A673 (cell line): ENCODE measurements around the gene ETV1. TPM values are rescaled to one million over a fixed set of nuclear protein-coding genes. Genes with fewer than 3 reads are reported as not detected.

Source experiments
- BruUV-seq: library from RNA; stranded (reverse); fragments of 400-500 nt; replicated peaks from 2 replicates; lab custom pipeline; 2021; lab: Mats Ljungman, UMichigan
- CTCF ChIA-PET: fragments of 300-600 bp; sonication (Branson Sonifier 250); formaldehyde crosslinking; loops from one replicate; lab custom pipeline; 2022; ENCODE audit warnings: antibody characterized with exemption; lab: Charles Lee
- POLR2A ChIA-PET: fragments of 300-600 bp; sonication (Branson Sonifier 250); formaldehyde crosslinking; loops from one replicate; lab custom pipeline; 2022; ENCODE audit warnings: antibody characterized with exemption; ENCODE audit not compliant: low non-redundant PET; lab: Charles Lee
- DNase-seq: peaks from one replicate; pipeline ENCODE4 v3.0.0-alpha.2; 2015; ENCODE audit warnings: low spot score
- H3K27ac ChIP-seq: fragments of 200-600 bp; sonication (generic); 2 replicates; pipeline ENCODE4 v1.5.1; 2016; ENCODE audit warnings: mixed run types, low read depth, mild to moderate bottlenecking, mixed read lengths, antibody characterized with exemption, low read length; ENCODE audit not compliant: poor library complexity, severe bottlenecking
- H3K27me3 ChIP-seq: fragments of 200-600 bp; sonication (generic); replicated peaks from 2 replicates; pipeline ENCODE4 v1.6.1; 2017; ENCODE audit warnings: mixed run types, low read depth, mild to moderate bottlenecking, mixed read lengths, antibody characterized with exemption, low read length; ENCODE audit not compliant: insufficient read depth, poor library complexity
- H3K36me3 ChIP-seq: fragments of 200-600 bp; sonication (generic); 2 replicates; pipeline ENCODE4 v1.6.1; 2016; ENCODE audit warnings: mixed run types, mild to moderate bottlenecking, mixed read lengths, antibody characterized with exemption, low read length; ENCODE audit not compliant: insufficient read depth, poor library complexity, severe bottlenecking
- H3K4me1 ChIP-seq: fragments of 200-600 bp; sonication (generic); 2 replicates; pipeline ENCODE4 v1.6.1; 2017; ENCODE audit warnings: mixed run types, mild to moderate bottlenecking, mixed read lengths, antibody characterized with exemption, low read length; ENCODE audit not compliant: insufficient read depth, poor library complexity, severe bottlenecking
- H3K4me3 ChIP-seq: fragments of 200-600 bp; sonication (generic); 2 replicates; pipeline ENCODE4 v1.5.1; 2016; ENCODE audit warnings: low read depth, mixed run types, mild to moderate bottlenecking, mixed read lengths, low read length; ENCODE audit not compliant: poor library complexity, severe bottlenecking
- H3K9me3 ChIP-seq: fragments of 200-600 bp; sonication (generic); 2 replicates; pipeline ENCODE4 v1.6.1; 2016; ENCODE audit warnings: mixed run types, low read depth, mild to moderate bottlenecking, mixed read lengths, antibody characterized with exemption, low read length; ENCODE audit not compliant: poor library complexity, severe bottlenecking
- EZH2 ChIP-seq: fragments of 200-600 bp; sonication (generic); IDR thresholded peaks from 2 replicates; pipeline ENCODE4 v1.6.1; 2017; ENCODE audit warnings: borderline replicate concordance, low read depth, mild to moderate bottlenecking, mixed read lengths, antibody characterized with exemption, low read length; ENCODE audit not compliant: poor library complexity, severe bottlenecking
- intact Hi-C: fragments of 100-400 bp; cut with micrococcal nuclease; formaldehyde crosslinking; loops from one replicate; pipeline ENCODE4 v1.10.0; 2022; ENCODE audit not compliant: unreplicated experiment
- total RNA-seq: library from RNA; stranded (reverse); gene quantifications from 2 replicates; pipeline ENCODE4 v1.2.3, GENCODE V29; 2021
- TF ChIP-seq, protein P1 (sequence below): fragments of 300-800, 200-600 bp; sonication (generic); conservative IDR thresholded peaks from 2 replicates; pipeline ENCODE4 v1.5.1; 2017; ENCODE audit warnings: low read depth, mild to moderate bottlenecking, antibody characterized with exemption, low read length, moderate library complexity, mixed read lengths

The ETV1 gene
- total RNA-seq, 1 experiment from 2014 or later, result 84.1 TPM

DNA sequence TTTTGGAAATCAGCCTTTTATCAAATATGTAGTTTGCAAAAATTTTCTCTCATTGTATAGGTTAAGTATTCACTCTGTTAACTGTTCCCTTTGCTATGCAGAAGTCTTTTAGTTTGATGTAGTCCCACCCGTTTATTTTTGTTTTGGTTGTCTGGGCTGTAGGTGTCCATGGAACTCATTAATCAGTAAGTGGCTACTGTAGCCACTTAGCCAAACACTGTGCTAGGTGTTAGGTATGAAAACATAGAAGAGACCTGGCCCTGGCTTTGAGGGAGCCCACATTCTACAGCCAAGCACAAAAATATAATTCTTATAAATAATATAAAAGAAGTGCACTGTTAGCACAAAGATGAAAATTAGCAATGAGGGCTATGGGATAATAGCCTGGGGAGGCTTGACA lies 133.5 kb downstream of the ETV1 start:
- no peak for DNase-seq
- Histone ChIP-seq H3K4me3 (no peak overlapping the region), H3K9me3 (no peaks in the 10 kb centered on the region), H3K27ac (no peak overlapping the region), H3K4me1 (peaks cover 14% of the 10 kb centered on the region), H3K36me3 (no peaks in the 10 kb centered on the region), H3K27me3 (no peaks in the 10 kb centered on the region)
- intact Hi-C loops, result no loop called here
- TF ChIP-seq, protein P1, sequence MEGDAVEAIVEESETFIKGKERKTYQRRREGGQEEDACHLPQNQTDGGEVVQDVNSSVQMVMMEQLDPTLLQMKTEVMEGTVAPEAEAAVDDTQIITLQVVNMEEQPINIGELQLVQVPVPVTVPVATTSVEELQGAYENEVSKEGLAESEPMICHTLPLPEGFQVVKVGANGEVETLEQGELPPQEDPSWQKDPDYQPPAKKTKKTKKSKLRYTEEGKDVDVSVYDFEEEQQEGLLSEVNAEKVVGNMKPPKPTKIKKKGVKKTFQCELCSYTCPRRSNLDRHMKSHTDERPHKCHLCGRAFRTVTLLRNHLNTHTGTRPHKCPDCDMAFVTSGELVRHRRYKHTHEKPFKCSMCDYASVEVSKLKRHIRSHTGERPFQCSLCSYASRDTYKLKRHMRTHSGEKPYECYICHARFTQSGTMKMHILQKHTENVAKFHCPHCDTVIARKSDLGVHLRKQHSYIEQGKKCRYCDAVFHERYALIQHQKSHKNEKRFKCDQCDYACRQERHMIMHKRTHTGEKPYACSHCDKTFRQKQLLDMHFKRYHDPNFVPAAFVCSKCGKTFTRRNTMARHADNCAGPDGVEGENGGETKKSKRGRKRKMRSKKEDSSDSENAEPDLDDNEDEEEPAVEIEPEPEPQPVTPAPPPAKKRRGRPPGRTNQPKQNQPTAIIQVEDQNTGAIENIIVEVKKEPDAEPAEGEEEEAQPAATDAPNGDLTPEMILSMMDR, result no peak
- TF ChIP-seq EZH2, result no peak
- ChIA-PET POLR2A (no interaction called here), CTCF (no interaction called here)
- no TSS peak for BruUV-seq

- BruUV-seq, result no TSS peak
- ChIA-PET POLR2A (interaction anchor here (0.6 kb wide), 1 partner anchor 522 kb away, joined by 3 read pairs; no protein-coding TSS in a partner anchor), CTCF (no interaction called here)
- Histone ChIP-seq H3K4me1 (peaks cover 46% of the 10 kb centered on the region), H3K36me3 (no peaks in the 10 kb centered on the region), H3K27me3 (no peaks in the 10 kb centered on the region), H3K27ac (peak overlapping the region; percentile 93), H3K9me3 (no peaks in the 10 kb centered on the region), H3K4me3 (no peak overlapping the region)
- no peak for DNase-seq
- no peak for TF ChIP-seq EZH2
- TF ChIP-seq, protein P1, result no peak
- intact Hi-C loops, result loop anchor here (5.0 kb wide), 2 partner anchors 605 to 835 kb away; no protein-coding TSS in a partner anchor
Measured at GRCh38 chr7:13852281-13852968, 137.0 kb downstream of the ETV1 start.

GRCh38 chr7:13851736-13852135 lies 137.7 kb downstream of the ETV1 start:
- no peak overlapping the region for H3K4me3 ChIP-seq
- CTCF ChIA-PET, result no interaction called here
- H3K9me3 ChIP-seq, result no peaks in the 10 kb centered on the region
- POLR2A ChIA-PET, result no interaction called here
- TF ChIP-seq EZH2, result no peak
- no TSS peak for BruUV-seq
- DNase-seq, result peak; percentile 76
- no peaks in the 10 kb centered on the region for H3K27me3 ChIP-seq
- H3K36me3 ChIP-seq, result no peaks in the 10 kb centered on the region
- peak overlapping the region; percentile 93 for H3K27ac ChIP-seq
- intact Hi-C loops, result loop anchor here (2.0 to 5.0 kb wide), 5 partner anchors 57 to 836 kb away; partner anchors contain the start of gene ETV1
- H3K4me1 ChIP-seq, result peaks cover 46% of the 10 kb centered on the region
